OCI-LY1 (cell line): ENCODE data around the gene PTPN18.

ENCODE experiments used
- H2AFZ ChIP-seq: fragments of 200-600 bp; sonication (generic), shearing (Covaris generic); 2 replicates; pipeline ENCODE4 v1.6.0; 2014; ENCODE audit warnings: antibody characterized with exemption, mild to moderate bottlenecking, low read length
- H3F3A ChIP-seq: fragments of 200-600 bp; sonication (generic), shearing (Covaris generic); 2 replicates; pipeline ENCODE4 v1.6.0; 2014; ENCODE audit warnings: mild to moderate bottlenecking, antibody characterized with exemption, low read length, moderate library complexity; ENCODE audit not compliant: insufficient read depth
- H3K27ac ChIP-seq: fragments of 200-600 bp; sonication (generic); 2 replicates; pipeline ENCODE4 v1.5.1; 2014; ENCODE audit warnings: low read length, mixed run types, mild to moderate bottlenecking, low read depth; ENCODE audit not compliant: poor library complexity, severe bottlenecking
- H3K27me3 ChIP-seq: fragments of 200-600 bp; sonication (generic); 2 replicates; pipeline ENCODE4 v1.6.0; 2014; ENCODE audit warnings: antibody characterized with exemption, mild to moderate bottlenecking, low read length, moderate library complexity; ENCODE audit not compliant: insufficient read depth
- H3K36me3 ChIP-seq: fragments of 200-600 bp; sonication (generic); 2 replicates; pipeline ENCODE4 v1.6.1; 2014; ENCODE audit warnings: mild to moderate bottlenecking, antibody characterized with exemption, low read length, moderate library complexity, mixed read lengths; ENCODE audit not compliant: insufficient read depth
- H3K4me1 ChIP-seq: fragments of 200-600 bp; sonication (generic); 2 replicates; pipeline ENCODE4 v1.5.1; 2014; ENCODE audit warnings: mild to moderate bottlenecking, low read length, moderate library complexity; ENCODE audit not compliant: insufficient read depth, severe bottlenecking
- H3K4me2 ChIP-seq: fragments of 200-600 bp; sonication (generic), shearing (Covaris generic); 2 replicates; pipeline ENCODE4 v1.6.1; 2014; ENCODE audit warnings: low read length
- H3K4me3 ChIP-seq: fragments of 200-600 bp; sonication (generic); 2 replicates; pipeline ENCODE4 v1.5.1; 2014; ENCODE audit warnings: low read length, low read depth, mild to moderate bottlenecking, mixed read lengths; ENCODE audit not compliant: poor library complexity, severe bottlenecking
- H3K79me2 ChIP-seq: fragments of 200-600 bp; shearing (Covaris generic); 2 replicates; pipeline ENCODE4 v1.6.1; 2016; ENCODE audit warnings: mixed run types, low read length, mixed read lengths; ENCODE audit not compliant: insufficient read depth
- H3K9ac ChIP-seq: fragments of 200-600 bp; sonication (generic), shearing (Covaris generic); 2 replicates; pipeline ENCODE4 v1.6.1; 2014; ENCODE audit warnings: mild to moderate bottlenecking, low read length, mixed read lengths
- H3K9me2 ChIP-seq: fragments of 200-600 bp; sonication (generic), shearing (Covaris generic); 2 replicates; pipeline ENCODE4 v1.6.1; 2014; ENCODE audit warnings: low read depth, mild to moderate bottlenecking, low read length, mixed read lengths
- H3K9me3 ChIP-seq: fragments of 200-600 bp; shearing (Covaris generic); 2 replicates; pipeline ENCODE4 v1.6.1; 2014; ENCODE audit warnings: low read length, mixed read lengths
- H4K20me1 ChIP-seq: fragments of 200-600 bp; sonication (generic), shearing (Covaris generic); 2 replicates; pipeline ENCODE4 v1.6.0; 2016; ENCODE audit warnings: mild to moderate bottlenecking, low read length; ENCODE audit not compliant: insufficient read depth
- CTCF ChIP-seq: fragments of 200-600 bp; sonication (generic), shearing (Covaris generic); IDR thresholded peaks from 2 replicates; pipeline ENCODE4 v1.5.1; 2017; ENCODE audit warnings: mild to moderate bottlenecking, antibody characterized with exemption, low read length, moderate library complexity, mixed read lengths
- EZH2 ChIP-seq: fragments of 200-600 bp; sonication (generic), shearing (Covaris generic); IDR thresholded peaks from 2 replicates; pipeline ENCODE4 v1.8.0; 2017; ENCODE audit warnings: borderline replicate concordance, mixed run types, mild to moderate bottlenecking, antibody characterized with exemption, low read length, moderate library complexity, mixed read lengths

PTPN18 gene

GRCh38 chr2:130313812-130314334 is 42.0 kb upstream of the PTPN18 start:
- H3F3A ChIP-seq = no peaks in the 10 kb centered on the region
- TF ChIP-seq CTCF (no peak), EZH2 (no peak)
- no peak overlapping the region for H2AFZ ChIP-seq
- no peak overlapping the region for H3K4me2 ChIP-seq
- no peak overlapping the region for H3K9ac ChIP-seq
- H3K36me3 ChIP-seq = no peaks in the 10 kb centered on the region
- H3K27ac ChIP-seq = no peak overlapping the region
- H3K4me1 ChIP-seq = no peaks in the 10 kb centered on the region
- H3K27me3 ChIP-seq = no peaks in the 10 kb centered on the region
- H3K9me2 ChIP-seq = no peaks in the 10 kb centered on the region
- no peaks in the 10 kb centered on the region for H3K79me2 ChIP-seq
- no peak overlapping the region for H3K4me3 ChIP-seq
- H4K20me1 ChIP-seq = no peaks in the 10 kb centered on the region
- H3K9me3 ChIP-seq = no peaks in the 10 kb centered on the region

GRCh38 chr2:130314377-130314776 is 41.5 kb upstream of the PTPN18 start:
- Histone ChIP-seq H3K4me2 (no peak overlapping the region), H3K9me2 (no peaks in the 10 kb centered on the region), H4K20me1 (no peaks in the 10 kb centered on the region), H3F3A (no peaks in the 10 kb centered on the region), H3K9me3 (no peaks in the 10 kb centered on the region), H3K9ac (no peak overlapping the region), H3K27me3 (no peaks in the 10 kb centered on the region), H3K27ac (no peak overlapping the region), H3K4me3 (no peak overlapping the region), H3K4me1 (no peaks in the 10 kb centered on the region), H3K79me2 (no peaks in the 10 kb centered on the region), H2AFZ (no peak overlapping the region), H3K36me3 (no peaks in the 10 kb centered on the region)
- TF ChIP-seq EZH2 (no peak), CTCF (no peak)

DNA sequence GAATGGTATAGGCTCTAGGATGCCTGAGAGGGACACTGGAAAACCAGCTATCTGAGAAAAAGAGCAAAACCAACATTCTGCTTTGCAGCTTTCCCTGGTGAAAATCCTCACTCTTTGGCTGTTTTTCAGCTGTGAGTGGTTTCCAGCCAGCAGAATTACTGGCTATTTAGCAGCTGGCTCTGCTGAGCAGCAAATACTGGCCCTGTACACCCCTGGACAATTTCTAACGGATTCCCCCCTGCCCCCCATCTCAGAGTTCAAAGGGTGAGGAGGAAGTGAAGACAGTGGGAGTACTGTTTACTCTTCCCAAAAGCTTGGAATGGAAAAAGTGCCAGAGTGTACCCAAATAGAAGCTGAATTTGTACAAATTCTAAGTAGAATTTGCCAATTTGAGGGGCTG is 39.3 kb upstream of the PTPN18 start:
- no peaks in the 10 kb centered on the region for H3K36me3 ChIP-seq

More for the DNA sequence above, 39.3 kb upstream of the PTPN18 start:
- Histone ChIP-seq H3F3A (no peaks in the 10 kb centered on the region), H2AFZ (no peak overlapping the region), H3K9me3 (no peaks in the 10 kb centered on the region), H3K79me2 (no peaks in the 10 kb centered on the region), H3K9me2 (no peaks in the 10 kb centered on the region), H3K4me3 (no peak overlapping the region), H4K20me1 (no peaks in the 10 kb centered on the region), H3K9ac (no peak overlapping the region), H3K4me2 (no peak overlapping the region), H3K27ac (no peak overlapping the region), H3K4me1 (no peaks in the 10 kb centered on the region), H3K27me3 (no peaks in the 10 kb centered on the region)
- no peak for TF ChIP-seq EZH2
- no peak for TF ChIP-seq CTCF
